Putamen (tissue), 1 donor: ENCODE results near the gene CLK2.

ENCODE experiments used
- DNase-seq: peaks from one replicate; pipeline ENCODE4 v3.0.0-alpha.2; 2016; ENCODE audit warnings: low spot score

CLK2 gene

GRCh38 chr1:155273343-155274245 lies at the start of gene CLK2:
Gene CLK2 (minus strand): TSS chr1:155273504. CDS start chr1:155270977, 2,527 bp downstream.
- peak; percentile 93 for DNase-seq

DNA sequence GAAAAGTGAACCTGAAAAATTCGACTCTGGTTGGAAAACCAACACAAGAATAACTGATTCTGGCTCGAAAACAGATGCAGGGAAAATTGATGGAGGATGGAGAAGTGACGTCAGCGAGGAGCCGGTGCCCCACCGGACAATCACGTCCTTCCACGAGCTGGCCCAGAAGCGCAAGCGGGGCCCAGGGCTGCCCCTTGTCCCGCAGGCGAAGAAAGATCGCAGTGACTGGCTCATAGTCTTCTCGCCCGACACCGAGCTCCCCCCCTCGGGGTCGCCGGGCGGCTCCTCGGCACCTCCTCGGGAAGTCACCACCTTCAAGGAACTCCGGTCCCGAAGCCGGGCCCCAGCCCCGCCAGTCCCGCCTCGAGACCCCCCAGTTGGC lies 49.3 kb upstream of the CLK2 start:
- DNase-seq, result peak; percentile 8

DNA sequence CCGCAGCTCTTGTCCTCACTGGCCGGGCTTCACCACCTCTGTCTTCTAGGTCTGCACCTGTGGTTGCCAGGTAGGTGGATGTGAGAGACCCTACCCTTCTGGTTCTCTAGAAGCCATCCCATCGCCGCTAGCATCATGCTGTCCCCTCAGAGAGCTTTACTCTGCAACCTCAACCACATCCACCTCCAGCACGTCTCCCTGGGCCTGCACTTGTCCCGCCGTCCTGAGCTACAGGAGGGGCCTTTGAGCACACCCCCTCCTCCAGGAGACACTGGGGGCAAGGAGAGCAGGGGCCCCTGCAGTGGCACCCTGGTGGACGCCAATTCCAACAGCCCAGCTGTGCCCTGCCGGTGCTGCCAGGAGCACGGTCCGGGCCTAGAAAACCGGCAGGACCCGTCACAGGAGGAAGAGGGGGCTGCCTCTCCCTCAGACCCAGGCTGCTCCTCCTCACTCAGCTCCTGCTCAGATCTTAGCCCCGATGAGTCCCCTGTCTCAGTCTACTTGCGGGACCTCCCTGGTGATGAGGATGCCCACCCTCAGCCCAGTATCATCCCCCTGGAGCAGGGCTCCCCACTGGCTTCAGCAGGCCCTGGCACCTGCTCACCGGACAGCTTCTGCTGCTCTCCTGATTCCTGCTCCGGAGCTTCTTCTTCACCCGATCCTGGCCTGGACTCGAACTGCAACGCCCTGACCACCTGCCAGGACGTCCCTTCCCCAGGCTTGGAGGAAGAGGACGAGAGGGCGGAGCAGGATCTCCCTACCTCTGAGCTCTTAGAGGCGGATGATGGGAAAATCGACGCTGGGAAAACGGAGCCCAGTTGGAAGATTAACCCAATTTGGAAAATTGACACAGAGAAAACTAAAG lies 48.6 kb upstream of the CLK2 start:
- DNase-seq, result no peak

GRCh38 chr1:155320661-155321617 lies 47.6 kb upstream of the CLK2 start, which contains the start of gene RUSC1:
Gene RUSC1 (plus strand): TSS chr1:155320894. CDS start chr1:155321774, 880 bp downstream.
- peak; percentile 82 for DNase-seq

DNA sequence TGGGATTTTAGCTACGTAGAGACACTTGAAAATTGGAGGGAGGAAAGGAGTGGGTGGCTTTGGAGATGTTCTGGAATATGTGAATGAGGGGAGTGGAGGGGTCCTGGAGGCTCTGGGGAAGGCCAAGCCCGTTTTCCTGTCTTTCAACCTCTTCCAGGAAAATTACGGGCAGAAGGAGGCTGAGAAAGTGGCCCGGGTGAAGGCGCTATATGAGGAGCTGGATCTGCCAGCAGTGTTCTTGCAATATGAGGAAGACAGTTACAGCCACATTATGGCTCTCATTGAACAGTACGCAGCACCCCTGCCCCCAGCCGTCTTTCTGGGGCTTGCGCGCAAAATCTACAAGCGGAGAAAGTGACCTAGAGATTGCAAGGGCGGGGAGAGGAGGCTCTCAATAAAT lies 46.9 kb upstream of the CLK2 start:
- no peak for DNase-seq

DNA sequence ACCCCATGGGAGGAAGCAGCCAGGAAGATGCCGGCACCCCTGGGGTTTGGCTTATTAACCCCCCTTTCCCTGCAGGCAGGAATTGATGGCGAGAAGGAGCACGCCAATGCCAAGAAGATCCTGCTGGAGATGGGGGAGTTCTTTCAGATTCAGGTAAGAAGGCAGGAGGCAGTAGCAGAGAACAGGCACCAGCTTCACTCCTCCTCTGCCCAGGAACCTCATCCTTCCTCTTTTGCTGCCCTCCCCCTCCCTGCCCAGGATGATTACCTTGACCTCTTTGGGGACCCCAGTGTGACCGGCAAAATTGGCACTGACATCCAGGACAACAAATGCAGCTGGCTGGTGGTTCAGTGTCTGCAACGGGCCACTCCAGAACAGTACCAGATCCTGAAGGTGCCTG lies 46.2 kb upstream of the CLK2 start:
- DNase-seq, result no peak

GRCh38 chr1:155318082-155318481 lies 44.8 kb upstream of the CLK2 start:
- no peak for DNase-seq

DNA sequence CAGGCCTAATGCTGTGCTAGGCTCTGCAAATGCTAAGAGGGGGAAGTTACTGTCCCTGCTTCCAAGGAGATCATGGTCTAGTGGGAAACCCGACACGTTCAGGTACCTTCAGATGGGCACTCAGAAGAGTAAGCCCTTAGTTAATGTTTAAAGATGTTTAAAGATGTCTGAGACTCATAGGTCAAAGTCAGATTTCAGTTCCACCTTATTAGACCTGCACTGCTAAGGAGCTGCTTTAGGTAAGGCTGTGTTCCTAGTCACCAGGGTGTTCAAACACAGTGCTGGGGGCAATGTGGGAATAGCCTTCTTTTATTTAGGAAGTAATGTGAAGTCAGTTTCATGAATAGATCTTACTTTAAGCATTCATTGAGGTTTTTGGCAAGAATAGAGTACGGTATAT lies 43.6 kb upstream of the CLK2 start:
- no peak for DNase-seq

DNA sequence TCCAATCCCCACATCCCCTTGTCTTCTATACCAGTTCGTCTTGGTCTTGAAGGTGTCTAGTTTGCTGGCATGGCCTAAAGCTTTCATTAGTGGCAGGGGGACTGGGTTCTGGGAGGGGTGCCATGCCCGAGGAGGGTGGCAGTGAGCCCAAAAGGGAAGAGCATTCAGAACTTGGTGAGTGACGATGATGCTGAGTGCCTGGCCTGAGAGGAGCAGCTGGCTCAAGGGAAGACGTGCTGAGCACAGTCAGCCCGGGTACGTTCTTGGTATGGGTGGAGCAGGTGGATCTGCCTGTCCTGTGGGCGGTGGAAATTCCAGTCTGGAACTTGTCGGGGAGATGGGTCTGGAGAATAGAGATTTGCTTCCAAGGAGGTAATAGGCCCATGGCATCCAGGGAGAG lies 40.0 kb upstream of the CLK2 start:
- peak; percentile 11 for DNase-seq

GRCh38 chr1:155309423-155310021 lies 36.2 kb upstream of the CLK2 start:
- DNase-seq, result no peak

DNA sequence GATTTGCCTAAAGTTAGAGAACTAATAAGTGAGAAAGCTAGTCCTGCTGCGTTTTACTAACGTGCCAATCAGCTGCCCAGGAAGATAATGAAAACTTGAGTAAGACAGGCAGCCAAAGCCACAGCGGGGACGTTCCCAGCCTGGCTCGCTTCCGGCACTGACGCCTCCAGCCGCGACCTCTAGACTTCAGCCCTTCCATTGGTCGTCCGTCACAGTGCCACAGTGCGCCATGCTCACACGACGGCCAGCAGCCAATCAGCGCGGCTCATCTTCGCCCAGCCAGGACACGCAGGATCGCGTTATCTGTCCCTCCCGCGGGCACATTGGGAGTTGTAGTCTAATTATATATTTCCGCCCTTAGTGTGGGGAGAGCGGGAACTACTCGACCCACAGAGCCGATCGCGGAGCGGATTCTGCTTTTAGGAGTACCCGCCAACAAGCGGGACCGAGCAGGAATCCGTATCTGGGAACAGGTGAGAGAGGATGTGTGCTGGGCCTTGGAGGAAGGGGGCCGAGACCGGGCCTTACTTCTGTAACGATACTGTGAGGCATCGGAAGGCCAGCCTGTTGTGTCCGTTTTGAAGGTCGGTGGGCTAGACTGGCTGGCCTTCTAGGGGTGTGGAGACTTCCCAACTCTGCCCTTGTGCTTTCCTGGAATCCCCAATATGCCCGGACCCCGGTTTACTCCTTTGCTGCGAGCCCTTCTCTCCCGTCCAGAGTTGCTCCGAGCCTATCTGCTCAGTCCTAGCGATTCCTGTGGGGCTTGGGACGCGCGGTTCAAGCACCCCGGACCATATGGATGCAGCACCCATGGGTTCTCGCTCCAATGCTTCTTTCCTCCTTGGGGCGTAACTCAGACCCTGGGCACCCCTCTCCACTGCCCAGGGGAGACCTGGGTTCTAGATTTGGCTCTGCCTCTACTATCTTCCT lies 35.5 kb upstream of the CLK2 start, which contains the start of gene FDPS:
TSS of gene FDPS (plus strand) at position 374 of the 930 bp plus-strand sequence. CDS start 924 bp downstream, outside the sequence.
- peak; percentile 99 for DNase-seq

- DNase-seq, result no peak
Observed at GRCh38 chr1:155307247-155307740, 34.0 kb upstream of the CLK2 start.

DNA sequence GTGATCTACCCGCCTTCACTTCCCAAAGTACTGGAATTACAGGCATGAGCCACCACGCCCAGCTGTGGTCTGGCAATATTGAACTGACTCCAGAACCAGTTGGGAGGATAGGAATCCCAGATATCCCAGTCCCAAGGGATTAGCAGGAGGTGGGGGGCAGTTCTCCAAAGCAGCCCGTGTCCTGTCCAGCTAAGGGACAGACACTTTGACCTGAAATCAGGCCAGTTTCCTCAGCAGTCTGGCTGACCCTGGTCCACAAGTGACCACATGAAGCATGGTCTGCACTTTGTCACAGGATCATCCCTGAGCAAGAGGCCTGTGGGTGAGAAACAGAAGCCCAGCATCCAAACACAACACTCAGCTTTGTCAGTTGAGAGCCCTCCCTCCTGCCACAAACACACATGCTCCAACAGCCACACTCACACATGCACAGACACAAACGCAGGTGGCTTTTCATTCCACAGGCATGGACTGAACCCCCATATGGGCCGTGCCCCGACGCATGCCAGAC lies 32.6 kb upstream of the CLK2 start:
- no peak for DNase-seq

DNA sequence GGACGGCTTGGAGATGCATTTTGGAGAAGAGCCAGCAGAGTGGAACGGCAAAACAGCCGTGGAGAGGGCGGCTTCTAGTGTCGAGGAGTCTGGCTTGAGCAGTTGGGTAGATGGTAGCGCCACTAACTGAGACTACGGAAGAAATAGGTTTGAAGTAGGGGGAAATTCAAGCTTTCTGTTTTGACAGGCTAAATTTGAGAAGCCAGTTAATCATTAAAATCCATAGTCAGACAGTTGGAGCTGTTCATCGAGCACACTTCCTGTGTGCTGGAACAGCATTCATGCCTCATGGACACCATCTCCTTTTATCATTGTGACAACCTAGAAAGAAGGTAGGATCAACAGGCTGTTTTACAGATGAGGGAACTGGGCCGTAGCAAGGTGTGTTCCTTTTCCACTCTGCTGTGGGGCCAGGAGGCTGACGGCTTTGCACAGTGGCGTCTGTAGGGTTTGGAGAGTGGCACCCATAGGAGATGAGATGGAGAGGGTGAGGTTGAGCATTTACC lies 31.3 kb upstream of the CLK2 start:
- DNase-seq, result no peak

- no peak for DNase-seq
Observed at GRCh38 chr1:155301342-155301841, 28.1 kb upstream of the CLK2 start, which contains the start of gene PKLR. Gene PKLR (minus strand): TSS chr1:155301438. CDS start chr1:155301395, 43 bp downstream.

DNA sequence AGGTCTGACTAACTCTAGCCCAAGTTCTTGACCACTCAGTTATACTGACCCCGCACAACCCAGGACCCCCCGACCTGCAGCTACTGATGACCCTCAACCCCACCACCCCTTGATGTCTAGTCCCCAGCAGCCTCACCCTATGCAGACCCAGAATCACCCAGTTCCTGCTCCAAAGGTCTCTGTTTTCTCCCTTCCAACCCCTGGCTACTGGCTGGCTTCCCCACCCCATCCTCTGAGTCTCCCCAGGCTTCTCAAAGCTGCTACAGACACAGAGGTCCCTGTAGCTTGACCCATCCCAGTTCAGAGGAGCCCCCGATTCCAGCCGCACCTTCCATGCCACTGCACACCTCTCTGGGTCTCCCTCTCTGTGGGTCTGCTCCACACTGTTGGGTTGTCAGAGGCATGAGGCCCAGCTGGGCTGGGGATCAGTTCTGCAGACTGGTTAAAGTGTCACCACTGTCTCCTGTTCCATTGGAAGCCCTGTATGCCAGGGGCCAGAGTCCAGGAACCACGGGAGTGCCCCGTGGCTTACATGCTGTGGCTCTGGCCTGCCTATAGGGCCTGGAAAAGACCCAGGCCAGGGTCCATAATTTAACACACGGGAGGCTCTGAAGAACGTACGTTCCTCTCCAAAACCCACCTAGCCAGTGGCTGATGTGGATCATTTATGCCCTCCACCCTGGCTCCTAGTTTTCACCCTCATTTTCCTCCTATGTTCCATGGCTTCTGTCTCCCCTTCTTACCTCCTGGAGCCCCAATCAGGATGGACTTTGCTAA lies 27.4 kb upstream of the CLK2 start:
- DNase-seq, result no peak

- no peak for DNase-seq
Observed at GRCh38 chr1:155300024-155300423, 26.7 kb upstream of the CLK2 start.

DNA sequence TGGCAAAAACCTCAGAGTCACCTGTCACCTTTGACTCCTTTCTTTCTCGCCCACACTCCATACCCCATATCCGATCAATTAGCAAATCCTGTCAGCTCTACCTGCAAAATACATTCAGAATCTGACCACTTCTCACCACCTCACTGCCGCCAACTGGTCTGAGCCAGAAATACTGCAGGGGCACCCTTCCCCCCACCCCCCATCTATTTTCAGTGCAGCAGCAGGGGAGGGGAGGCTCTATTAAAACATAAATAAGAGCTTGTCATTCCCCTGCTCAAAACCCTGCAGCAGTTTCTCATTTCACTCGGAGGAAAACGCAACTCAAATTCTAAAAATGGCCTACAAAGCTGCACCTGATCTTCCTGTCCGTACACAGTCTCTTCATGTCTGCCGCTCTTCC lies 24.1 kb upstream of the CLK2 start:
- DNase-seq, result no peak
